Dedifferentiated amniotic fluid mesenchymal stem cell (primary cell): ENCODE results near the gene ANKRD23.
"Not testable (repeated sequence)": the region's sequence is repeated elsewhere in the genome, so short reads cannot be mapped to it uniquely, and the experiment has no call there.

ENCODE experiments used
- DNase-seq: peaks from one replicate; pipeline ENCODE4 v3.0.0-alpha.2; 2016; ENCODE audit errors: extremely low spot score

ANKRD23 gene

DNA sequence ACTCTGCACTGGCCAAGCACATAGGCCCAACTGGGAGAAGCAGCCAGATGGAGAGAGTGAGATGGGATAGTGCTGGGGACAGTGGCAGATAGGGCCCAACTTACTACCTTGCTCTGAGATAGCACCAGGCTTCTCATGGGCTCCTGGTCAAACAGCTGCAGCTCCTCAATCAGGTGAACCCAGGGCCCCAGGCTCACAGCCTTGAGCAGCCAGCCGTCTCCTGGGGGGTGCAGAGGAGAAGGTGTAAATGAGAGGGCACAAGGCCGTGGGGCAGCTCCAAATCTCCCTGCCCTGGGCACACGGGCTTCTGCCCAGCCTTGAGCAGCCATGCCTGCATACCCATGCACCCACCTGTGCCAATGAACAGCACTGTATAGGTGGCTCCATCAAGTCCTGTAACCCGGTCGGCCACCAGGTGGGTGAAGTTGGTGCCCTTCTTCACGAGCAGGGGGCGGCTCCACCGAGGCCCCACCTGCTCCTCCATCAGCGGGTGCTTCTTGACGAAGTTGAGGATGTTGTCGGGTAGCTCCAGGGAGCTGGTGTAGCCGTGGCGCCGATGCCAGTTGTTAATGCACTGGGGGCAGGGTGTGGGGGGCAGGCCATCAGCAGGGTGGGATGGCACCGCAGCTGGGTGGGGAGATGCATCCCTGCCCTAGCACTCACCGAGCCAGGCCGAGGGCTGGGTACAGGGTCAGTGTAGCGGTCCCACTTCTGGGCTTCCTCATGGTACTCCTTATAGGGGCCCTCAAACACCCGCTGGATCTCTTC is 19.9 kb upstream of the ANKRD23 start:
- DNase-seq, result no peak

DNA sequence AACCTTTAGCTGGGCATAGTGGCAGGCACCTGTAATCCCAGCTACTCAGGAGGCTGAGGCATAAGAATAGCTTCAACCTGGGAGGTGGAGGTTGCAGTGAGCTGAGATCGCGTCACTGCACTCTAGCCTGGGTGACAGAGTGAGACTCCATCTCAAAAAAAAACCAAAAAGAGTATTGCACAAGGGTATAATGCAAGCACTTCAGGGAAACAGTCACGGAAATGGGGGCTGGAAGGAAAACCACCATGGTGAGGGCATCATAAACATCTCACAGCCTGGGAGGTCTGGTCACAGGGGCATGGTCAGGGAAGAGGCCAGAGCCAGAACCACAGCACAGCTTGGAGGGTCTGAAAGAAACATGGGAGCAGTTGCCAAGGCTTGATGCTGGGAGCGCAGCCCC is 19.2 kb upstream of the ANKRD23 start:
- not testable (repeated sequence) for DNase-seq

DNA sequence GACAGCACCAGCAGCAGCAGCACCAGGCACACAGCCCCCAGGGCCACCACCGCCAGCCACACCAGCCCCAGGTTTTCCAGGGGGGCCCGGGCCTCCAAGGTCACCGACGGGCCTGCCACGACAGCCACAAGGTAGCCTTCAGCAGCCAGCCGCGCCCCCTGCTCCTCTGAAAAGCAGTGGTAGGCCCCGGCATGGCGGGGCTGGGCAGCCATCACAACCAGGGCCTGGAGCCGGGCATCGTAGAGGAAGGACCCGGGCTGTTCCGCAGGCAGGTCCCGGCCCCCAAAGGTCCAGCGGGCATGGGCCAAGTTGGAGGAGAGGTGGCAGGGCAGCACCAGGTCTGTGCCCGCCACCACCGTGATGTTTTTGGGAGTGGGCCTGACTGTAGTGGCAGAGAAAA is 17.3 kb upstream of the ANKRD23 start:
- DNase-seq, result no peak

DNA sequence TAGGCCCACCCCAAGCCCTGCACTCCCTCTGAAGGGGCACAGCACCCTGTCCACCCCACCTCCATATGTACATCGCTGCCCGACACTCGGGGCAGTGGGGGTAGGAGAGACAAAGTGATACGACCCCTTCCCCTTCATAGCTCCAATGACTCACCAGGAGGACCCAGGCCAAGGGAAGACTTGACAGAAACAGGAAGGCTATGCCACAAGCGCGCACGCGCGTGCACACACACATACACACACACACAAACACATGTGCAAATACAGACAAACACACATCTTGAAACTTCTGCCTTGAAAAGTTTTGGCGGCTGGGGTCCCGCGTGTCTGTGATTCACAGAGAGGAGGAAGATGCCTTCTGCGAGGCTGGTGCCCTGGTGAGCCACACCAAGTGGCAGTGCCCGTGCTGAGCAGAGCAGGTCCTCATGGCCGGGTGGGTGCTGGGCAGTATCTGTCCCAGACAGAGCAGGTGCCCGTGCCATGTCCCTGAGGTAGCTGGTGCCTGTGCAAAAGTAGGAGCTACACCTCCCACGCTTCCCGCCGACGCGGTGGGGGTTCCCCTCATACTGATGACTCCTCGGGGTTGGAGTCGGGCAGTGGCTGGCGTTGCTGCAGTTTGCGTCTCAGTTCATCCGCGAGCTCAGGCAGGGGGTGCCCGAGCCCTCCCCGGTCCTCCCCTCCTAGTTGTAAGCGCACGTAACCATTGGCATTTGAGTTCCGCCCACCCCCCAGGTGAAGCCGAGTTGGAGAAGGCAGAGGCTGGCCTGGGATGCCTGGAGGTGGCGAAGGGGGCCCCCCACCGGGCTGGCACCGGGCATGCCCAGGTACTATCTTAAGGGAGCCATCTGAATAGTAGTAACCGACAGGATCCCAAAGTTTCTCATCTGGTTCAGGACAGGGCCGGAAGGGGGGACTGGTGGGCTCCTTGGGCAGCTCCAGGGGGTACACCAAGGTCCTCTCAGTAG is 16.5 kb upstream of the ANKRD23 start:
- no peak for DNase-seq

DNA sequence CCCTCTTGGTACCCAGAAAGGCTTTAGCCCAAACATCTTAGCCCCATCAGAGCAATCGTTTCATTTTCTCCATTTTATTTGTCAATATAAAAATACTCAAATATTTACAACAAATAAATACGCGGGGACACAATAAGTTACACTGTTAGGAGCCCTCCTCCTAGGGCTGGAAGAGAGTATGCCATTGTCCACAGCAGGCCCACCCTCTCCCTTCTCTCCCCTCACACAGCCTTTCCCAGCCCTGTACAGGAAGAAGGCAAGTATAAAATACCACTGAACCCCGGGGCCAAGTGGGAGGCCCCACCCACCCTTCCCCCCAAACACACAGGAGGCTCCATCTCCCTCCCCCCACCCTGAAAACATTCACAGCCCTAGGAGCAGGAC is 15.9 kb upstream of the ANKRD23 start:
- DNase-seq, result no peak

DNA sequence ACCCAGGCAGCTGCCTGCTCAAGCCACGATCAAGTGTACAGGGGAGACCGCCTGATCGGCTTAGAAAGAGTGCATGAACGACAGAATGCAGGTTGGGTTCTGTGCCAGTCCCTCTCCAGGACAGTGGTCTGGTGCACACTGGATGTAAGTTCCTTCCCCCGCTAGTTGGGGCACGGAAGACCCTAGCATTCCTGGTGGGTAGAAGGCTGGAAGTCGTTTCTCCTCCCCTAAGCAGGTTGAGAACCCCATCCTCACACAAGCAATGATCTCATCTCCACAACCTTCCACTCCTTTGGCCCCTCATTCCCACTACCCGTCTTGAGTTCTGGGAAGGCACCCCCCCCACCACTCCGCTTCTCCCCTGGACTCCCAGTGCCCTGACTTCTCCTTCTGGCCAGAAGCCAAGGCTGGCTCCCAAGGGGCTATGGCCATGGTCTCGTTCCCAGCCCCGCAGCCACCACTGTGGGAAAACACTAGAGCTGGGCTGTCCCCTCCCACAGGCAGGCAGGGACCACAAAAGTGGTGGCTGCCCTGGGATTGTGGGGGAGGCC is 15.4 kb upstream of the ANKRD23 start:
- no peak for DNase-seq

DNA sequence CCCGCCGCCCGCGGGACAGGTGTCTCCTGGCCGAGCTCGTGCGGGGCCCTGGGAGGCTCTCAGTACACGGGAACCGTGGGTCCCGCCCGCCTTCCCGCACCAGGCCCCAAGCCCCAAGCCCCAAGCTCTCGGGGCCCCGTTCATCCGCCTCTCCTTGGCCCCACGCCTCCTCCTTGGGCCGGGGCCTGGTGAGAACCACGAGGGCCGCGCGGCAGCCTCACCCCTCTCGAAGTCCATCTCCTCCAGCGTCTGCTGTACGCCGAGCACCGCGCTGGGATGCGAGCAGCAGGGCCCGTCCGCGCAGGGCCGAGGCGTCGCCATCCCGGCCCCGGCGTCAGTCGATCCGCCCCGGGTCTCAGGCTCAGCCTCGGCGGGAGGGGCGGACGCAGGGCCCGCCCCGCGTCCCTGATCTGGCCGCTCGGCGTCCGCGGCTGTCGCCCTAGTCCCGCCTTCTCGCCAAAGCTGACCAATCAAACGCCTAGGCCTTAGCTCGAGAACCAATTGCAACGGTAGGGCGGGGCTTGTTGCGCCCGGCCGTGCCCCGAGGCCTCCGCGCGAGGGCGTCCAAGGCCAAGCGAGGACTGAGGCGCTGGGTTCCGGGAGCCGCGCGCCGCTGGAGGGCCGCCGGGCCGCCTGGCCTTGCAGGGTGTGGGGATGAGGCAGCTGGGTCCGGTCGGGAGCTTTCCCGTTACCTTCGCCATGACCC is 14.0 kb upstream of the ANKRD23 start, which contains the start of gene ANKRD39:
Gene ANKRD39, minus strand, starts transcription at position 350 of the 706 bp plus-strand sequence. Its CDS starts 29 bp downstream, at position 321.
- peak; percentile 97 for DNase-seq

DNA sequence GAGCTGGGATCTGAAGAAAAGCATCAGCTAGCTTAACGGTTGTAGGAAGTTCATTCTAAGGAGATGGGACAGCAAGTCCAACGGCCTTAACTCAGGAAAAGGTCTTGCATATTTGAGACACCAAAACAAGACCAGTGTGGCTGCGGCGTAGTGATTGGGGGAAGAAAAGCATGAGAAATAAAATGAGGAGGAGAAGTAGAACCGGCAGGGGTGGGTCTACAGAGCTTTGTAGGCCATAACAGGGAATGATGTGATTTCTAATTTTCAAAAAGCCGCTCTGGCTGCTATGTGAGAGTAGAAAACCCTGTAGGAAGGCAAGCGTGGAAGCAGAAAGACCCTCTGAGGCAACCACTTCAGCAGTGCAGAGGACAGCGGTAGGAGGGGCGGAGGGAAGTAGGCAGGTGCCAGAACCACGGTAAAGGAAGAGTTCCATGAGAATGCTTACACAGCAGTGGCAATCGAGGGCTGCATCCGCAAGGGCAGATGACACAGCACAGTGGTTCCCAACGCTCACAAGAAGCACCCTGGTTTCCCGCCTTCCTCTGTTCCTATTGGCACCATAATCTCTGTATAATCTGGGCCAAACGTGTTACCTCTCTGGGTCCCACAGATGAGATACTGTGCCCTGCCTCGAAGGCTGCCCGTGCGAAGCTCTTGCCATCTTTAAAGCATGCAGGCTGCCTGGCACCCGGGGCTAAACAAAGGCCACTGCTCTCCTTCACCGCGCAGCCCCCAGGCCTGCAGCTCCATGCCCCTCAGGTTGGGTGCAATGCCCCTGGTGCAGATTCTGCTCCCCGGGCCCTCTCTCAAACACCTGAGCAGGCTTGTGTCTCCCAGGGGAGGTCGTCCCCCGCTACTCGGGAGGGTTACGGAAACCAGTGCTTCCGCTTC is 13.2 kb upstream of the ANKRD23 start:
- no peak for DNase-seq

DNA sequence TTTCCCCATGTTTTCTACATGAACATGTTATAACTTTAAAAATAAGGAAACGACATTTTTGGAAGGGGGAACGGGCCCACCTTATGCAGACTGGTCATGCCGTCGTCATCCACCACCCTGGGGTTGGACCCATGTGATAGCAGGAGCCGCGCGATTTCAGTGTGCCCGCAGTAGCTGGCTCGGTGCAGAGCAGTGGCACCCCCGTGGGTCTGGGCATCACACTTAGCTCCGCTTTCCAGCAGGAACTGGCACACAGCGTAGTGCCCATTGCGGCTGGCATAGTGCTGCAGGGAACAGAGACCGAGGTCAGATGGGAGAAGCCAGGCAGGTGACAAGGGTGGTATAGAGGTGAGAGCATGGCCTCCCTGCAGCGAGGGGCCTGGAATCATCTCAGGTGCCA is 9.5 kb upstream of the ANKRD23 start:
- no peak for DNase-seq

DNA sequence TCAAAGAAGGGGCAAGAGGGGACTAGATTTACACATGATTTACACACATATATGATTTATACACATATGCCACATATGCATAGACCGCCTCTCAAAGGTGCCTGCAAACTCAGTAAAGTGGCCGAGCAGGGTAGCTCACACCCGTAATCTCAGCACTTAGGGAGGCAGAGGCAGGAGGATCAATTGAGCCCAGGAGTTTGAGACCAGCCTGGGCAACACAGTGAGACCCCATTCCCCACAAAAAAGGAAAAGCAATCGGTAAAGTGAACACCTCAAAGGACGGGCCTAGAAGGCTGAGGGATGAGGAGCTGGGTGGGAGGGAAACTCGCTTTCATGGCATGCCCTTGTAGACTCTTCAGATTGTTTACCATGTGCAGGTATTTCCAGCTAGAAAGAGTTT is 8.8 kb upstream of the ANKRD23 start:
- DNase-seq, result no peak

DNA sequence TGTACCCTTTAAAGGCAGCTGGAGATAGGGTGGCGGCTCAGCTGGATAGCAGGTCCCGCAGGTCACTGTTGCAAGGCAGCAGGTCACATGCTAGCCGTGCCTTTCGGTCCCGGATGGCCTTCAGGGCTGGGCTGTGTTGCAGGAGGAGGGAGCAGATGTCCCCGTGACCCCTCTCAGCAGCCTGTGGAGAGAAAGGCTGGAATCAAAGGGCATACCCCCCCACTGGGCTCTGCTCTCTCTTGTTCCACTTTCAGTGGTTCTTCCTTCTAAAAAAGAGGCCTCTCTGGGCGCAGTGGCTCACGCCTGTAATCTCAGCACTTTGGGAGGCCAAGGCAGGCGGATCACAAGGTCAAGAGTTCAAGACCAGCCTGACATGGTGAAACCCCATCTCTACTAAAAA is 4.4 kb upstream of the ANKRD23 start:
- DNase-seq, result no peak

DNA sequence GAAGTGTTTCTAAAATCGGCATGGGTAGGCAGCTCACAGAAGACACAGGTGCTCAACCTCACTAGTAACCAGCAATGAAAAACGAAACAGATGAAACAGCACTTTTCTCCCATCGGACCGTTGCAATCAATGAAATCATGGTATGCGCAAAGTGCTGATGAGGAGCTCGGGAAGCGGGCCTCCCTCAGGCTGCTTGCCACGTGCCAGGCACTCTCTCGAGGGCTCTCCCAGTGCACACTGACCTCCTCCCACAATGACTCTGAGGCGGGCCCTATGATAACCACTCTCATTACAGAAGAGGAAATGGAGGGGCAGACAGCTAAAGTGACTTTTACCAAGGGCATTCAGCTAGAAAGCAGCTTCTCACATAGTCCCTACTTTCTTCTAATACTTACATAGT is 3.8 kb upstream of the ANKRD23 start:
- DNase-seq, result no peak

DNA sequence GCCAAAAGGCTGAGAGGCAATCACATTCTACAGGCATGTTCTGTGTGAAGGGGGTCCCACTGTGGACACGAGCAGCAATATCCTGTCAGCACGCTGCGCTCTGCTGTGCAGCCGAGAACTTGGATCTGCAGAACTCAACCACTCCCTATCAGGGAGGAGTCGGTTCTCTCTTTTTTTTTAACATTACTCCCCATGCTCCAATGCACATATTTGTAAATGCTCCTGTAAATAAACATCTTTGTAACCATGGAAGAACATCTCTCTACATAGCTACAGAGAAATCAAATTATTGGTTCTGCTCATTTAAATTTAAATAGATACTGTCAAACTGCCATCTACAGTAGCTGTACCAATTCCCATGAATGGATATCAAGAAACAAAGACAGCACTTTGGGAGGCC is 3.0 kb upstream of the ANKRD23 start:
- DNase-seq, result no peak

DNA sequence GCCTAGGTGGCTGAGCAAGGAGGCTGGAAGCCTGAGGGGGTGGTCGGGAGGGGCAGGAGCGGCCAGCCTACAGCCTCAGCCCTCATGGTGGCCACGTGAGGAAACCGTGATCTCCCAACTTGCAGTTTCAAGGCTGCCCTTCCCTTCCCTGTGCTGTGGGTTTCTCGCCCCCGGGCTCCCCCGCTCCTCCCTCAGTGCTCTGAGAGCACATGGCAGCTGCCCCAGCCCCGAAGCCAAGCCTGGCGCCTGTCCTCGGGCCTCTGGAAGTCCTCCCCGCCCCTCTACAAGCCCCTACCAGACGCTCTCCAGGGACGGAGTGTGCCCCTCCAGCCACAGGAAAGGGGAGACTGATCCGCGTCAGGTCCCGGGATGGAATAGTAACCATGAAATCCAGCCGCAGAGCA is 586 bp upstream of the ANKRD23 start:
- no peak for DNase-seq

DNA sequence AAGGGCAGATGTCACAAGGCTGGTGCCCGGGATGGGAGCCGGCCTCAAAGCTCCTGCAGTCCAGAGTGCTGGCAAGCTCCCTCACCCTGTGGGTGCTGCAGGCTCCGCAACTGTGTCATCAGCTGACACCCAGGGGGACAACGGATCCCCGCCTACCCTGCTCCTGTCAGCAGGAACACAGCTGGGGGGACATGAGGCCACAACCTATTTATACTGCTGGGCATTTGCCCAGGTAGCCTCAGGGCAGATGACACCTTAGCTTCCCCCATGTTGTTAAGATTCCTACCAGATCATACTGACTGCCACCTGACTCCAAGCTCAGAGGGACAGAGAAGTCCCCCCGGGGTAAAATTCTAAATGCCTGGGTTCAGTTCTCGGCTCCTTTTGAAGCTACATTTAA is 1.2 kb downstream of the ANKRD23 start:
- DNase-seq, result no peak

DNA sequence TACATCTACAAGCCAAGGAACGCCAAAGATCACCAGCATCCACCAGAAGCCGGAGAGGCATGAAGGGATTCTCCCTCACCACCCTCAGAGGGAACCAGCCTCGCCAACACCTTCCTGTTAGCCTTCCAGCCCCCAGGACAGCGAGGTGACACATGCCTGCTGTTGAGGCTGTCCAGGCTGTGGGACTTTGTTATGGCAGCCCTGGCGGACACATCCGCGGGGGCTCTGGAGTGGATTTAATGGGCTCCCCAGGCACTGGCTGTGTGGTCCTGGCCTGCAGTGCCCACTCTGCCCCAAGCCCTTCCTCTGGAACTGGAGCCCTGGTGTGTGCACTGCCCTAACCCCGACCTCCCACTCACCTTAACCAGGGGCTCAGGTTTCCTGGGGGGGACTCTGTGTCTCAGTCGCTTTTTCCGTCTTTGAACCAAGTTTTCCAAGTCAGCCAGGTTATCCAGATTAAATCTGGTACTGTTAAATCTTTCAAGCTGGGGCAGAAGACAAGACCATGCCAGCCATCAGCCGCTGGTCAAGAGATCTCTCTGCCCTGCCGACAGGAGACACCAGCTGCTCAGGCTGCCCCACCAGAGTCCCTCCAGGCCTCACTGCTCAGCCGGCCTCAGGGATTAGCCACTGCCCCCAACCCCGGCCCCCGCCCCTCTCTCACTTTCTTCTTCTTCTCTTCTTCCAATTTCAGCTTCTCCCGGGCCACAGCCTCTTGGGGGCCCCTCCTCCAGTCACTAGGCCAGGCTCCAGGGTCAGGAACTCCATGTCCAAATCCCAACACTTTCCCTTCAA is 1.9 kb downstream of the ANKRD23 start:
- DNase-seq, result no peak

DNA sequence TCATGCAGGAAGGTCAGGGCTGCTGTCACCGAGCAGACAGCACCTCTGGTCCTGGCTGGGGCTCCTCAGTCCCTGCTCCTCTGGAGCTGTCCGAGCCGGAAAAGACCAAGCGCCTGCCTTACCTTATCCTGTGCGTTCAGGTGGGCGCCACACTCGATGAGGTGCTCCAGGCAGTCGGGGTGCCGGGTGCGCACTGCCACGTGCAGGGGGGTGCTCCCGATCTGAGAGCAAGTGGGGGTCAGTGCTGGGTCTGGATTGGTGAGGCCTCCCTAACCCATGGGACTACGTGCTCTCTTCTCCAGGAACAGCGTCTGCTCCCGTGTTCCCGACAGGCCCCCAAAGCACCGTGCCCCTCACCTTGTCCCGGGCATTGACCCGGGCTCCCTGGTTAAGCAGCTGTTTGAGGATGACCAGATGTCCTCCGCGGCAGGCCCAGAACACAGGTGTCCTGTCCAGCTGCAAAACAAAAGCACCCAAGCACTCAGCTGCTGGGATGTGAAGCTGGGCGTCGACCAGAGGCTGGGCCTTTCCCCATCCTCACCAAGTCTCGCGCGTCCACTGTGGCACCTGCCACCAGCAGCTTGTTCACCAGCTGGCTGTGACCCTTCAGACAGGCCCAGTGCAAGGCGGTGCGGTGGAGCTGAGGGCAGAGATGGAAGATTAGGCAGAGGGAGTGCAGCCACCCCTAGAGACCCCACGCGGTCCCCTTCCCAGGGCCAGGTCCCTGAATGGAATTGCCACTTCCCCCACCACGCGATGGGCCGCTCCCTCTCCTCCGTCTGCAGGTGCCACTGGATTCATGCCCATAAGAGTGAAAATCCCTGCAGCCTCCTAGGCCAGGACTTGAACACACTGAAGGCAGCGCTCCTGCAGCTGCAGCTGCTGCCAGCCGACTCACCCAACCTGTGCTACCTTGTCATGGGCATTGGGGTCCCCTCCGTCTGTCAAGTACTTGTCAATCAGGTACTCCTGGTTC is 3.7 kb downstream of the ANKRD23 start:
- DNase-seq, result no peak

DNA sequence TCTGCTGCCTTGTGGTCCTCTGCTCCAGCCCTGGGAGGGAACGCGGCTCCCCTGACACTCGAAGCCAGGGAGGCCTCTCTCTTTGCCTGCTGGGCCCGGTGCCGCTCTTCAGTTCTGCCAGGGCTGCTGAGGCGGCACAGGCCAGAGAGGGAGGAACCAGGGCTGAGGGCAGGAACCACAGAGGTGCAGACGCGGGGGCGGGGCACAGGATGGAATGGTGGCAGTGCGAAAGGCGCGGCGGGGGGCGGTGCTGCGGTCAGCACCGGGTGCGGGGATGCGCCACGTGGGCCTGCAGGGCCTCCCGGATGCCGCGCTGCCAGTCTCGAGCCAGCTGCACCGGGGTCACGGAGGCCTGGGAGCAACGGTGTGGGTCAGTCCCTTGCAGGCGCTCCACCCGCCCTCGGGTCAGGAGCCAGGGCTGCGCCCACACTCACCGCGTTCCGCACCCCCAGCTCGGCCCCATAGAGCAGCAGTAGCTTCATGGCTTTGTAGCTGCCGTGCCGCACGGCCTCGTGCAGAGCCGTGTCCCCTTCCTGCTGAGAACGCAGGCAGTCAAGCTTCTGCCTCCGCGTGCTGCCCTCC is 4.4 kb downstream of the ANKRD23 start:
- DNase-seq, result no peak
